ENCODE results near the gene NRP1.

Gene NRP1

DNA sequence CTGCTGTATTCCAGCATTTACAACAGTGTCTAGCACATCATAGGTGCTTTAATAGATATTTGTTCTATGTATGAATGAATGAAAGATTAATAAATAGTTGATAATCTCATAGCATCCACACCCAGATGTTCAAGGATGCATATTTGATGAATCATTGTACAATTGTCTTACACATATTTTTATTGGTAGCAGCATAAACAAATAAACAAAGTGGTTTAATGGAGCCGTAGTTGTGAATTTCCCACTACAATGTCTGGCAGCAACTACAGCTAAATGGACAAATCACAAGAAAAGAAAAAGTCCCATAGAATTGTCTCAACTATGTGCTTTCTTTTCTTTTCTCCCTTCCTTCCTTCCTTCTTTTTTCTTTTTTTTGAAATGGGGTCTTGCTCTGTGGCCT, 150.8 kb downstream of the NRP1 start:
- DNase-seq (ENCODE audit: low spot score): no peak

GRCh38 chr10:33180921-33181320, 153.5 kb downstream of the NRP1 start:
- DNase-seq (ENCODE audit: low spot score): no peak

GRCh38 chr10:33180390-33180789, 154.1 kb downstream of the NRP1 start:
- no peak for DNase-seq (ENCODE audit: low spot score)

GRCh38 chr10:33179067-33179466, 155.4 kb downstream of the NRP1 start:
- DNase-seq (ENCODE audit: low spot score): no peak

GRCh38 chr10:33178026-33178755, 156.3 kb downstream of the NRP1 start:
- DNase-seq (ENCODE audit: low spot score): no peak

- DNase-seq (ENCODE audit: low spot score): no peak
These were observed 157.8 kb downstream of the NRP1 start for GRCh38 chr10:33176688-33177087.

- peak; percentile 73 for DNase-seq (ENCODE audit: low spot score)
These were observed 159.6 kb downstream of the NRP1 start for GRCh38 chr10:33174674-33175434.

GRCh38 chr10:33165911-33166310, 168.6 kb downstream of the NRP1 start:
- DNase-seq (ENCODE audit: low spot score): no peak

GRCh38 chr10:33164060-33164709, 170.3 kb downstream of the NRP1 start:
- DNase-seq (ENCODE audit: low spot score): no peak

GRCh38 chr10:33162248-33162575, 172.3 kb downstream of the NRP1 start:
- DNase-seq (ENCODE audit: low spot score): no peak

- no peak for DNase-seq (ENCODE audit: low spot score)
These were observed 172.8 kb downstream of the NRP1 start for GRCh38 chr10:33161550-33162247.

- no peak for DNase-seq (ENCODE audit: low spot score)
These were observed 174.3 kb downstream of the NRP1 start for GRCh38 chr10:33160151-33160550.

- no peak for DNase-seq (ENCODE audit: low spot score)
These were observed 177.4 kb downstream of the NRP1 start for GRCh38 chr10:33157103-33157502.

DNA sequence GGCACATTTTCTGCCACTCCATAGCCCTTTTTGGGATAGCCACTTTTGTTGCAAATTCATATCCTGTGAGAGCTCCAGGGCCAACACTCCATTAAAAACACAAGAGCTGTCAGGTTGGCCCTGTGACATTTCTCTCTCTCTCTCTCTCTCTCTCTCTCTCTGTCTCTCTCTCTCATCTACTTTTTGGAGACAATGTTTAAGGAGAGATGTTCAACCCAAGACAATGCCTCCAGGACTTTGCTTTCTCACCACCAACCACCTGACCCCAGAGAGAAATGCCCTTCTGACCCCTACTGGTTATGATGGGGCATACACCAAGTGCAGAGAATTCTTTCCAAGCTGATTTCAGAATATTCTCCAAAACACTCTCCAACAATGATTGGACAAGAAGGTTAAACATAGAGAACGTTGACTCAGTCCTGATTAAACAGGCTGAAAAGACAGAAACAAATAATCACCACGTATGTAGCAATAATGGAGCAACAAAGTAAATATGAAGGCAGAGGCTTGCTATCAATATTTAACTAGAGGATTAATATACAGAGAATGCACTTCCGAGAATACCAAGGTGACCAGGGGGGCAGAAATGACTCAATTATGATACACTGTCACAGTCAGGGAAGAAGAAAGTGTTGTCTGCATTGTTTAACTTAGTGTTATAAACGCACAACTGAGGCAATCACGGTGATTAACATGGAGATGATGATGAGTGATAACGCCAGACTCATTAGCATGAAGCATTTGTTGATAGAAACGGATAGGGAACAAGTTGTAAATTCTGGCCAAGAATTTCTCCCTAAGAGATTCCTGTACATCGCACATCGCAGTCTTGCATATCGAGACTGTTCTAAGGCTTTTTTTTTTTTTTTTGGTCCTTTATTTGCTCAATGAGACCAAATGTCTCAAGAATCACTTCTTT, 178.5 kb downstream of the NRP1 start:
- no peak for DNase-seq (ENCODE audit: low spot score)

GRCh38 chr10:33154590-33154989, 179.9 kb downstream of the NRP1 start:
- DNase-seq (ENCODE audit: low spot score): no peak

- no peak for DNase-seq (ENCODE audit: low spot score)
These were observed 180.5 kb downstream of the NRP1 start for GRCh38 chr10:33153968-33154327.

- DNase-seq (ENCODE audit: low spot score): no peak
These were observed 181.1 kb downstream of the NRP1 start for GRCh38 chr10:33153251-33153967.

- DNase-seq (ENCODE audit: low spot score): no peak
These were observed 181.7 kb downstream of the NRP1 start for GRCh38 chr10:33152750-33153149.

GRCh38 chr10:33152146-33152545, 182.3 kb downstream of the NRP1 start:
- DNase-seq (ENCODE audit: low spot score): no peak

DNA sequence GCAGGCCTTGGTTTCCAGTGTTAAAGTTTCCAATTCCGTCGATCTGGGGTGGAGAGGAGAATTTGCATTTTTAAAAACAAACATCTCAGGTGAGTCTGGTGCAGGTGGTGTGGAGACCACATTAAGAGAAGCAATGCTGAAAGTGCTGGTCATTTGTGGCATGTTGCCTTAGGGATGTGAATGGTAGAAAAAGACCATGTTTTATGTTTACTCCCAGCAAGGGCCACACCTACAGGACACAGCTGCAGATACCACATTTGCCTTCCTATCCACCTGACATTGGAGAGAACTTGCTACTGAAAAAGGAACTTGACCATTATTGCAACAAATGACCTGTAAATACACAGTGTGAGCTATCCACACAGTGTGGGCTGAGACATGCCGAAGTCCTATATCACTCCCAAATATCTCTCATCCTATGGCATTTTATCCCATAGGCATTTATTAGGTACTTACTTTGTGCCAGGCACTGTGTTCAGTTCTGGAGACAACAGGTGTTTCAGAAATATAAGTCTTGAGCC, 183.1 kb downstream of the NRP1 start:
- DNase-seq (ENCODE audit: low spot score): no peak

- DNase-seq (ENCODE audit: low spot score): no peak
These were observed 183.6 kb downstream of the NRP1 start for GRCh38 chr10:33150889-33151288.
